ENCODE data around the gene PRKACB.

DNA sequence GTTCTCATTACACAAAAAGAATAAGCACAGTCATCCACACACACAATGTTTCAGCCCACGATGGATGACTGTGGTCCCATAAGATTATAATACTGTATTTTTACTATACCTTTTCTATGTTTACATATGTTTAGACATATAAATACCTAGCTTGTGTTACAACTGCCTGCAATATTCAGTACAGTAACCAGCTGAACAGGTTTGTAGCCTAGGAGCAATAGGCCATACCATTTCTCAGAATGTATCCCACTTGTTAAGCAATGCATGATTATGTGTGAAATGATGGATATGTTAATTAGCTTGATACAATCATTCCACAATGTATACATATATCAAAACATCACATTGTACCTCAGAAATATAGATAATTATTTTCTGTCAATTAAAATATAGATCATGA lies 124.3 kb downstream of the PRKACB start:
- TF ChIP-seq, protein P1, sequence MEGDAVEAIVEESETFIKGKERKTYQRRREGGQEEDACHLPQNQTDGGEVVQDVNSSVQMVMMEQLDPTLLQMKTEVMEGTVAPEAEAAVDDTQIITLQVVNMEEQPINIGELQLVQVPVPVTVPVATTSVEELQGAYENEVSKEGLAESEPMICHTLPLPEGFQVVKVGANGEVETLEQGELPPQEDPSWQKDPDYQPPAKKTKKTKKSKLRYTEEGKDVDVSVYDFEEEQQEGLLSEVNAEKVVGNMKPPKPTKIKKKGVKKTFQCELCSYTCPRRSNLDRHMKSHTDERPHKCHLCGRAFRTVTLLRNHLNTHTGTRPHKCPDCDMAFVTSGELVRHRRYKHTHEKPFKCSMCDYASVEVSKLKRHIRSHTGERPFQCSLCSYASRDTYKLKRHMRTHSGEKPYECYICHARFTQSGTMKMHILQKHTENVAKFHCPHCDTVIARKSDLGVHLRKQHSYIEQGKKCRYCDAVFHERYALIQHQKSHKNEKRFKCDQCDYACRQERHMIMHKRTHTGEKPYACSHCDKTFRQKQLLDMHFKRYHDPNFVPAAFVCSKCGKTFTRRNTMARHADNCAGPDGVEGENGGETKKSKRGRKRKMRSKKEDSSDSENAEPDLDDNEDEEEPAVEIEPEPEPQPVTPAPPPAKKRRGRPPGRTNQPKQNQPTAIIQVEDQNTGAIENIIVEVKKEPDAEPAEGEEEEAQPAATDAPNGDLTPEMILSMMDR (IDR thresholded peaks at IDR 0.05) = no peak
- TF ChIP-seq POLR2A (IDR thresholded peaks at IDR 0.05) = no peak
